HG03108 (cell line): ENCODE results near the gene HDAC9.
A peak's percentile ranks its signal among the peaks of the same experiment; 100 is the strongest.

Source experiments
- ATAC-seq: cut with Tn5 transposase; IDR thresholded peaks from one replicate; pipeline ENCODE4 v1.9.1; 2021; ENCODE audit warnings: moderate library complexity; ENCODE audit not compliant: unreplicated experiment

Gene HDAC9

GRCh38 chr7:18653381-18654155 is 158.0 kb downstream of the HDAC9 start:
- ATAC-seq: no peak

- no peak for ATAC-seq
Observed at GRCh38 chr7:18654709-18655108, 159.2 kb downstream of the HDAC9 start.

DNA sequence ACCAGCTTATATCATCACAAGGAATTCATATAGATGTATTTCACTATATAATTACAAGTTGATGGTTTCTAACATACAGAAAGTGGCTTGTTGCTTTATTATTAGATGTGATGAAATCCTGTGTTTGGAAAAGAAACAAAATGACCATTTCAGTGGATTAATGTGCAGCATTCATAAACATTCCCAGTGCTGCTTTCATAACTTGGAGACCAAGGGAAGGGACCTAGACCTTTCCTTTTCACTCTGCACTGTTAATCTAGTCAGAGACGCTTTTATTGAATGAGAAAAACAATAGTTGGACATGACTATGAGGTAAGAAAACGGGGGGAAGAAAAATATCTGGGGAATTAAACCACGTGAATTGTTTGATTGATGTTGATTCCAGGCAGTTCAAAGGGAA is 160.0 kb downstream of the HDAC9 start:
- ATAC-seq: no peak

DNA sequence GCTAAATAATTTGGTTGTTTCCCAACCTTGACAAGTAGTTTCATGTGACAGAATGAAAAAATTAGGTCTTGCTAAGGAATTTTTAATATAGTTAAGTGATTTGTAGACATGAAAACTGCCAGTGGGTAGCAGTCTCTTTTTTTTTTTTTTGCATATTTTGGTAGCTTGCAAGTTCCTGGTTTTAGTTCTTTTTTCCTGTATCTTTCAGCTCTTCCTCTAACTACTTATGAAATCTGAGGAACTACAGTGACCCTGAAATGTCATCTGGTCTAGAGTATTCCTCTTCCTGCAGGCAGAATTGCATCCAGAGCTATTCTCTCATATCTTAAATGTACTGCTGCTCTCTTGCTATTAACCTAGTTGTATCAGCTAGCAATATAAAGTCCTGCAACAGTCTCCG is 160.4 kb downstream of the HDAC9 start:
- no peak for ATAC-seq

DNA sequence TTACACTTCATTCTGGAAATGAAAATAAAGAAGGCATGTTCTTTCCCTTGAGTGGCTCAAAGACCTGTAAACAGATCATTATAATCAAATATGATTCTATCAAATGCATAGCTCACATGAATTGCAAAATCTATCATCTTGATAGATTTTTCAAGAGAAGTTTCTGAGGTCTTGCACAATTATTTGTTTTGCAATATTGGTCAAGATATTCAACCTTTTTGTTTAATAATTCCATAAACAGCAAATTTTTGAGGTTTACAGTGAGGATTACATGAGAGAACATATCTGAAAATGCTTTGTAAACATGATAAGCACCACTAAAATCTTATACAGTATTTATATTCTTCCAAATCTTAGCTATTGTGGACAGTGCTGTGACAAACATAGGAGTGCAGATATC is 160.8 kb downstream of the HDAC9 start:
- no peak for ATAC-seq

GRCh38 chr7:18659746-18660145 is 164.2 kb downstream of the HDAC9 start:
- ATAC-seq: no peak

DNA sequence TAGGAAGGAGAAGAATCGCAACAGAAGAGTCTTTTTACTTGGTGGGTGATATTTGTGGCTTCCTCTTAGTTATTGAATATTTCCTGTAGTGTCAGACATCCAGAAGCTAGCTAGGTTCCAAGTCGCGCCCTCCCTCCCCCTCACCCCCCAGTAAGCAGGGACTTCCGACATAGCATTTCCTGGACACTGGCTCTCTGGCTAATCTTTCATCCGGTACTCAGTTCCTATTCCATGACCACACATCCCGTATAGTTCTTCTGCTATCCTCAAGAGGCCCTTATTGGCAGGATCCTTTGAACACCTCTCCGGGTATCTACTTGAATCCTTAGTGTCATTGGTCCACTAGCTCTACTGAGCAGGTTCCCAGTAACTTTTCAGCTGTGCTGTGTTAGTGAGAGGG is 167.8 kb downstream of the HDAC9 start:
- ATAC-seq: no peak

DNA sequence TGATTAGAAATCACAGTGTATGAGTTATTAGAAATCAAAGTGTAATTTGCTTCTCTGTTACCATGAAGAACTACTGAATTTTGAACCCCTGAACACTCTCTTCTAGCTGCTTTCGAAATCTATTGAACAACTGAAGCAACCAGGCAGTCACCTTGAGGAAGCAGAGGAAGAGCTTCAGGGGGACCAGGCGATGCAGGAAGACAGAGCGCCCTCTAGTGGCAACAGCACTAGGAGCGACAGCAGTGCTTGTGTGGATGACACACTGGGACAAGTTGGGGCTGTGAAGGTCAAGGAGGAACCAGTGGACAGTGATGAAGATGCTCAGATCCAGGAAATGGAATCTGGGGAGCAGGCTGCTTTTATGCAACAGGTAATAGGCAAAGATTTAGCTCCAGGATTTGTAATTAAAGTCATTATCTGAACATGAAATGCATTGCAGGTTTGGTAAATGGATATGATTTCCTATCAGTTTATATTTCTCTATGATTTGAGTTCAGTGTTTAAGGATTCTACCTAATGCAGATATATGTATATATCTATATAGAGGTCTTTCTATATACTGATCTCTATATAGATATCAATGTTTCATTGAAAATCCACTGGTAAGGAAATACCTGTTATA is 170.7 kb downstream of the HDAC9 start:
- ATAC-seq: peak; percentile 93

GRCh38 chr7:18667466-18667865 is 171.9 kb downstream of the HDAC9 start:
- no peak for ATAC-seq

DNA sequence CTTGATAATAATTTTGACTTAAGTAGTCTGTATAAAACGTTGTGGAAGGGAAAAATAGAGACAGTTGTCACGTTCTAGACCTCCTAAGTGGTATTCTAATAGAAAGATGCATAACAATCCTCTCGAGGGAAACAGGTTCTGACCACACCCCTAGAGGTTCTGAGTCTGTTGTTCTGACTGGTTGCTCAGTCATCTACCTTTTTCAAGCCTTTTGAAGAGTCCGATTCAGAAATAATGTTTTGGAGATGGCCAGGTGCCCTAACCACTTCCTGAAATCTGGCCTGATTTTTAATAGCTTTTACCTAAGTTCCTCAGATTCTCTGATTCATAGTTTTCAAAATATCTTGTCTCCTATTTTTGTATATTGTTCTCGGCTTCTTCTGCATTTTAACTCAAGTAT is 175.6 kb downstream of the HDAC9 start:
- ATAC-seq: no peak

DNA sequence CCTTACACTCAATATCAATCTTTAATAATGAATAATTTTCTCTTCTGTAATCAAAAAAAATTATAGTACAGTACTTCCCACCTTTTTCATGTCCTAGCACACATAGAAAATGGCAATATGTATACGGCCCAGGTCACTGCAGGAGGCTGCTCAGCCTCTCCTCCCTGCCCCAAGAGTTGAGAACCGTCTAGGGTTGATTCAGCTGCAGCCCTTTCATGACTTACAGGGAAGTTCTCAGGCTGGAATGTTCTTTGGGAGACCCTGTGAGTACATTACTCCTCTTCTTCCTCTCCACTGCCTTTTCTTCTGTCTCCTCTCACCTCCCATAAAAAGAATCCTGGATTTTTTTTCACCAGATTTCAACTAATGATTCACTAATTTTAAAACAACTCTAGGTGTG is 180.0 kb downstream of the HDAC9 start:
- no peak for ATAC-seq

DNA sequence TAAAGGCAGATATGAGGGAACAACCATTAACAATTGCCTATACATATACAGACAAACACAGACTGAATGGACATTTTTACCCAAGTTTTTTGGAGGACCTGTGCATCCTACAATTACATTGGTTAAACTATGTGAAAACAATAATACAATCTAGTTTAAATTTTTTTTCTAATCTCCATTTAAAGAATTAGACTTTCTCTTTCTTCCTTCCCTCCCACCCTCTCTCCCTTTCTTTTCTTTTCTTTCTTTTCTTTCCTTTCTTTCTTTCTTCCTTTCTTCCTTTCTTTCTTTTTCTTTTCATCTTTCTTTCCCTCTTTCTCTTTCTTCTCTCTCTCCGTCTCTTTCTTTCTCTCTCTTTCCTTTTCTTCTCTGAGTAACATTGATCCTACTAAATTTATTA is 183.7 kb downstream of the HDAC9 start:
- ATAC-seq: no peak

DNA sequence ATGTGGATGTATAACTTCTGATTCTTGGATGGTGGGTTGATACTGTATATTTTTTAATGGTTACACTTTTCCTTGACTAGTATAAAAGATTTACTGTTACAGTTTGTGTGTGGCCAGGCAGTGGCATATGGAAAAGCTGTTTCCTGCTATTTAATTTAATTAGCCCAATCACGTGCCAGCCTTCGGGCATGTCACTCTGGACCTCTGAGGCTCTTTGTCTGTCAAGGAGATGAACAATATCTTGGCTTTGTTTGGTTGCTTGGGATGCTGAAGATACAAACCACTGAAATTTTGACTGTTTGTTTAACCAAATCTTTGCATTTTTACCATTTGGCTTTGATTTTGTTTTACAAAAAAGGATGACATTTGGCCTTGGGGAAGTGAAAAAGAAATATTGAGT is 185.0 kb downstream of the HDAC9 start:
- no peak for ATAC-seq

DNA sequence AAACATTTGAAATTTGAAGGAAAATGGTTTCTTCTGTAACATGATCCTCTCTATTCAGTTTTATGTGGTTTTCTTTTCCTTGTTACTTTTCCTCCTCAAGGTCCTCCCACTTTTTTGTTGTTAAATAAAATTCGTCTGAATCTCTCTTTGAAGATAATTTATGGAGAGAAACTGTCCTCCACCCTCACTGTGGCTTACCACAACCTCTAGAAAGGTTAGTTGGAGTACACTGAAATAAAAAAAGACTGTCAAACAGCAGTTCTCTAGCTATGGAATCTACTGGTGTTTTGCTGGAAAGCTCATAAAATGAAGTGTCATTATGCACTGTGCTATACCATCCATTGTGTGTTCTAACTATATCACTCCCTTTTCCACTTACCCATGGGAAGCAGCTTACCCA is 189.4 kb downstream of the HDAC9 start:
- ATAC-seq: no peak

GRCh38 chr7:18685971-18686370 is 190.4 kb downstream of the HDAC9 start:
- ATAC-seq: no peak

- ATAC-seq: no peak
Observed at GRCh38 chr7:18689551-18689950, 194.0 kb downstream of the HDAC9 start.

DNA sequence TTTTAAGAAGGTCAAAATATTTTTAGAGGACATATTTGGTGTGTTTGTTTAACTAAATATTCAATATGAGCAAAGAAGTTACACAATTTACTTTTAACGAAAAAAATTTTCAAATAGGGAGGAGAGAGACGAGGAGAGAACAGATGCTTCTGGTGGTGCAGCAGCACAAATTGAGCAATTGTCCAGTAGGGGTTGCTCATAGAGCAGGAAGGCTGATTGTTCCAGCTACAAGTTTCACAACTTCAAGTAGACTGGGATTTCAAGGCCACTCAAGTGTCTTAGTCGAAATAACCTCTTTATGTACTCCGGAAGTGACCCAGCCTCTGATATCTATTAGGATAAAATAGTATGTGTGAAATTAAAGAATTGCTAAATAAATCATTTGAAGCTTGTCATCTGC is 197.9 kb downstream of the HDAC9 start:
- ATAC-seq: no peak

- ATAC-seq: no peak
Observed at GRCh38 chr7:18693816-18694215, 198.3 kb downstream of the HDAC9 start.

- no peak for ATAC-seq
Observed at GRCh38 chr7:18694484-18694883, 198.9 kb downstream of the HDAC9 start.

DNA sequence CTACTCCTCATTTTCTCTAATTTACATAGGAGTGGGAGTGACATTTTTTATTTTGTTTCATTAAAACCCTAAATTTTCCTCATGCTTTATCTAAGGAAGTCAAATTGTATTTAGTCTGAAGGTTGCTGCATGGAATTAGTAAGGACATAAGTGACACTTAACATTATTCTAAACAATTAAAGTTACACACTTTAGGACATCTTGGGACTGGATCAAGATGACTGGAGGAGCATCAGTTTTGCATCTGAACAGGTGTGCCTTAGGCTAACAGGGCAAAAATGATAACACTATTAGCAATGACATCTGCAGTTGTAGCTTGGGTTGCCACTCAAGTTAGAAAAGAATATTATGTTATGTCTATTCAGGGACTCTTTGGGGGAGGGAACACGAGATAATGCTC is 199.4 kb downstream of the HDAC9 start:
- ATAC-seq: no peak

DNA sequence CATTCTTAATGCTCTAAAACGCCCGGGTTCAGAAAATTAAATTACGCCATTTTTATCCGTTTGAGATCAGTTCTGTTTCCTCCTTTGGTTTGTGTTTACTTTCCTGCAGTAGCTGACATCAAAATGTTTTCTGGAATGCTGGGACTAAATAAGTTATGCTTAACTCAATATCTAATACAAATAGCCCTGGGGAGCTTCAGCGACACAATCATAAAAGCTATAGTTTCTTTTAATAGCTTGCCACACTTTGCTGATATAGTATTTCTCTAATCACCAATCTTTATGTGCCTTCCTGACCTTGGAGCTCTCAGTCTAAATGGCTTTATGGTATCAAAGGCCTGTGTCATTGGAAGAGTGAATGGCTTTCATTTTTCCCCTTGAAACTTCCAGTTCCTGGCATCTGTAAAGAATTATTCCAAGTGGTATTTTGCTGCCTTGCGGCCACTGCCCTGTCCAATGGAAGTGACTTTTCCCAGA is 202.7 kb downstream of the HDAC9 start:
- no peak for ATAC-seq

DNA sequence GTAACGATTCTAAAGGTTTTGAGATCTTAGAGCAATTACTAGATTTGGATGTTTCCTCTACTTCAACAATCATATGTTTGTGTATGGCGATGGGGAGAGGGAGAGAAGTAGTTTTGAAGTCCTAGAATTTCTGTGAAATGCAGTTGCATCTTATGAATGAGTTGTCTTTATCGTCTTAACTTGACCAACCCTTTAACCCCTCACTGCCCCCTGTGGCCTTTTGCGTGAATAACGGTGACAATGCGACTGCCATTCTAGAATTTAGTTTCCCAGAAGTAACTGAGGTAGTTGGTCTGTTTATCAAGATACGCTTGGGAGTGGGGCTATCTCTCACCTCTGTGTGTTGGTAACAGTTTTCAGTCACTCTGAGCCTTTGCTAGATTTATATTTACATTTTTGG is 204.6 kb downstream of the HDAC9 start:
- ATAC-seq: no peak
